ENCODE data around the gene FBN3.
A peak's percentile ranks its signal among the peaks of the same experiment; 100 is the strongest.
"Not testable (repeated sequence)": the region's sequence is repeated elsewhere in the genome, so short reads cannot be mapped to it uniquely, and the experiment has no call there.

Gene FBN3

GRCh38 chr19:8149261-8150094 lies at the start of gene FBN3:
FBN3 (minus strand) TSS chr19:8149592; CDS start chr19:8147480, 2,112 bp downstream.
- DNase-seq (ENCODE audit: low spot score) = no peak

GRCh38 chr19:8196271-8196927 lies 47.0 kb upstream of the FBN3 start:
- no peak for DNase-seq (ENCODE audit: low spot score)

GRCh38 chr19:8194528-8195267 lies 45.3 kb upstream of the FBN3 start:
- no peak for DNase-seq (ENCODE audit: low spot score)

- DNase-seq (ENCODE audit: low spot score) = no peak
Measured at GRCh38 chr19:8192221-8192820, 42.9 kb upstream of the FBN3 start.

- no peak for DNase-seq (ENCODE audit: low spot score)
Measured at GRCh38 chr19:8185343-8186068, 36.1 kb upstream of the FBN3 start.

GRCh38 chr19:8184274-8184673 lies 34.9 kb upstream of the FBN3 start:
- no peak for DNase-seq (ENCODE audit: low spot score)

GRCh38 chr19:8180018-8180417 lies 30.6 kb upstream of the FBN3 start:
- DNase-seq (ENCODE audit: low spot score) = no peak

GRCh38 chr19:8174706-8175105 lies 25.3 kb upstream of the FBN3 start:
- no peak for DNase-seq (ENCODE audit: low spot score)

GRCh38 chr19:8168537-8168936 lies 19.1 kb upstream of the FBN3 start:
- DNase-seq (ENCODE audit: low spot score) = no peak

- no peak for DNase-seq (ENCODE audit: low spot score)
Measured at GRCh38 chr19:8167985-8168384, 18.6 kb upstream of the FBN3 start.

- no peak for DNase-seq (ENCODE audit: low spot score)
Measured at GRCh38 chr19:8163759-8164158, 14.4 kb upstream of the FBN3 start.

- no peak for DNase-seq (ENCODE audit: low spot score)
Measured at GRCh38 chr19:8161135-8161646, 11.8 kb upstream of the FBN3 start.

- DNase-seq (ENCODE audit: low spot score) = not testable (repeated sequence)
Measured at GRCh38 chr19:8159322-8159721, 9.9 kb upstream of the FBN3 start.

GRCh38 chr19:8158411-8159074 lies 9.2 kb upstream of the FBN3 start:
- DNase-seq (ENCODE audit: low spot score) = peak; percentile 70

GRCh38 chr19:8155318-8155717 lies 5.9 kb upstream of the FBN3 start:
- DNase-seq (ENCODE audit: low spot score) = no peak

GRCh38 chr19:8154014-8154413 lies 4.6 kb upstream of the FBN3 start:
- DNase-seq (ENCODE audit: low spot score) = not testable (repeated sequence)

- no peak for DNase-seq (ENCODE audit: low spot score)
Measured at GRCh38 chr19:8151767-8152035, 2.3 kb upstream of the FBN3 start.

GRCh38 chr19:8150998-8151766 lies 1.8 kb upstream of the FBN3 start:
- DNase-seq (ENCODE audit: low spot score) = no peak

- no peak for DNase-seq (ENCODE audit: low spot score)
Measured at GRCh38 chr19:8150178-8150865, 930 bp upstream of the FBN3 start.
